Mammary epithelial cell (primary cell): ENCODE data around the gene TNFSF8.

Source experiments
- CTCF ChIP-seq, 2 donors: IDR thresholded peaks in 1 of 2; conservative IDR thresholded peaks in 1 of 2; 2 replicates each; pipeline ENCODE4 v1.5.1; 2011 to 2012; ENCODE audit warnings: inconsistent platforms in 2 of 2, low read length in 2 of 2, mild to moderate bottlenecking in 2 of 2, control low read depth in 1 of 2, low read depth in 1 of 2; ENCODE audit not compliant: insufficient read depth in 1 of 2; ENCODE audit errors: extremely low read depth in 1 of 2
- EZH2 ChIP-seq: IDR thresholded peaks from 2 replicates; pipeline ENCODE4 v1.6.1; 2012; ENCODE audit warnings: low read length, inconsistent platforms, borderline replicate concordance

DNA sequence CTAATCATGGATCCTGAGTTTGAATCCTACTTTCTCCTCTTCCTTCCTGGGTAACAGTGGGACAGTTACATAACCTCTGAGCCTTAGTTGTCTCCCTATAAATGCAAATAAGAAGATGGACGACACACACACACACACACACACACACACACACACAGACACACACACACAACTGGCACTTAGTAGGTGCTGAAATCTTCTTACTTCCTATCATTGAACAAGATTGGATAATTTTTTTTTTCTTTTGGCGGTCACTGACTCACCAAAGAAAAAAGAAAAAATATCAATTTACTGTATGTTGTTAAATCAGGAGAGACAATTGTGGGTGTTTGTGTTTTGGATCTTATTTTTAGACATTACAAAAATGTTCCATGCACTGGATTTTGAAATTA, 28.4 kb upstream of the TNFSF8 start:
- TF ChIP-seq CTCF (conservative IDR thresholded peaks at IDR 0.05 in 1 of 2, IDR thresholded peaks at IDR 0.05 in 1 of 2; ENCODE audit: extremely low read depth in 1 of 2, insufficient read depth in 1 of 2, low read depth in 1 of 2, low read length in 2 of 2) (no peak), EZH2 (no peak)
